Astrocyte of the spinal cord (primary cell): Measurements from ENCODE around the gene KCNK4.

Experiments
- DNase-seq: peaks from one replicate; pipeline ENCODE4 v3.0.0; 2011; ENCODE audit warnings: low read depth, low spot score
- H3K4me3 ChIP-seq: 2 replicates; pipeline ENCODE4 v1.5.1; 2011; ENCODE audit warnings: low read depth, mild to moderate bottlenecking, low read length, moderate library complexity
- CTCF ChIP-seq: IDR thresholded peaks from 2 replicates; pipeline ENCODE4 v1.5.1; 2012; ENCODE audit warnings: low read depth, mild to moderate bottlenecking, low read length, inconsistent platforms
- in situ Hi-C: cut with HindIII; loops from 2 replicates; pipeline ENCODE4 v1.10.0; 2017; ENCODE audit warnings: low sequenced_read_pairs

Gene KCNK4

GRCh38 chr11:64291262-64291751 lies at the start of gene KCNK4:
Gene KCNK4, plus strand, starts transcription at chr11:64291302. Its CDS starts 1,717 bp downstream, at chr11:64293019.
- DNase-seq, result no peak
- TF ChIP-seq CTCF, result no peak
- in situ Hi-C loops, result no loop called here
- no peak within 1 kb of the TSS for H3K4me3 ChIP-seq

GRCh38 chr11:64241491-64242374 lies 49.4 kb upstream of the KCNK4 start:
- in situ Hi-C loops, result no loop called here
- DNase-seq, result no peak
- TF ChIP-seq CTCF, result no peak
- peak overlapping the region; percentile 83 for H3K4me3 ChIP-seq

- no peak for TF ChIP-seq CTCF
- in situ Hi-C loops, result no loop called here
- DNase-seq, result no peak
- no peak overlapping the region for H3K4me3 ChIP-seq
Measured at GRCh38 chr11:64243236-64243854, 47.8 kb upstream of the KCNK4 start.

GRCh38 chr11:64244107-64244506 lies 47.0 kb upstream of the KCNK4 start:
- H3K4me3 ChIP-seq, result no peak overlapping the region
- in situ Hi-C loops, result no loop called here
- no peak for TF ChIP-seq CTCF
- no peak for DNase-seq

- TF ChIP-seq CTCF, result no peak
- in situ Hi-C loops, result no loop called here
- H3K4me3 ChIP-seq, result peak overlapping the region; percentile 67
- DNase-seq, result no peak
Measured at GRCh38 chr11:64244966-64245365, 46.1 kb upstream of the KCNK4 start.

GRCh38 chr11:64245401-64245796 lies 45.7 kb upstream of the KCNK4 start:
- in situ Hi-C loops, result no loop called here
- TF ChIP-seq CTCF, result no peak
- DNase-seq, result peak; percentile 33

More at GRCh38 chr11:64245401-64245796, 45.7 kb upstream of the KCNK4 start:
- H3K4me3 ChIP-seq, result peak overlapping the region; percentile 67
